ELF-1 (cell line): ENCODE measurements around the gene DNAI7.

Source experiments
- DNase-seq: peaks from one replicate; pipeline ENCODE4 v3.0.0-alpha.2; 2016; ENCODE audit warnings: low read depth, low spot score

The DNAI7 gene

DNA sequence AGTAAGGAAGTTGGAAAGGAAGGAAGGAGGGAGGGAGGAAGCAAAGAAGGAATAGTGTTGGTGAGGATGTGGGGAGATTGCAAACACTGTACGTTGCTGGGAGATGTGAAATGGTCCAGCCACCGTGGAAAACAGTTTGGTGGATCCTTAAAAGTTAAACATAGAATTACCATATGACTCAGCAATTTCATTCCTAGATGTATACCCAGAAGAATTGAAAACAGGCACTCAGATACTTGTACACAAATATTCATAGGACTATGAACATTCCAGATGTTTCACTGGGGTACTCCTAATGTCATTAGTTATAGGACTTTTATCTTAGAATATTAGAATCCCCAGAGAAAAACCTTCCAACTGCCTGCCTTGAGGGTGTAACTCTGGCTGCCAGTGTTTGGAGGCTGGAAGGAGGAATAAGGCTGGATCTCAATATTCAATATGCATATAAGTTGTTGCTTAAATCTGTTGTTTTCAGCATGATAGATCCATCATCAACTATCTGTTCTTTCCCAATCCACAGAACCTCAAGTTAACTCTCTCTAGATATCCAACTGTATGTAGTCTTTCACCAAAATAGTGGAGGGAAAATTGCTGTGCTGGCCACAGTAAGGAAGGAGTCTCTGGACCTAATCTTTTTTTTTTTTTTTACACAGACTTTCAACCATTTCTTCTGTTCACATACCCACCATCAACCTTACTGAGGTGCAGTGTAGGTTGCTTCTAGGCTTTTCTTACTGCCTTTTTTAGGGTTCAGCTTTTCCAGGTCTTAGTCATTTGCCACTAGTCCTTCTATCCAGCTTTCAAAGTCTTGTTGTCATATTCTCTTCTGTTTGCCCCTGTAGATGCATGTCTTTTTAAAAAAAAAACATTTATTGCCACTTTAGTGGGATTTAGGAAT is 94.5 kb downstream of the DNAI7 start:
- DNase-seq = no peak

DNA sequence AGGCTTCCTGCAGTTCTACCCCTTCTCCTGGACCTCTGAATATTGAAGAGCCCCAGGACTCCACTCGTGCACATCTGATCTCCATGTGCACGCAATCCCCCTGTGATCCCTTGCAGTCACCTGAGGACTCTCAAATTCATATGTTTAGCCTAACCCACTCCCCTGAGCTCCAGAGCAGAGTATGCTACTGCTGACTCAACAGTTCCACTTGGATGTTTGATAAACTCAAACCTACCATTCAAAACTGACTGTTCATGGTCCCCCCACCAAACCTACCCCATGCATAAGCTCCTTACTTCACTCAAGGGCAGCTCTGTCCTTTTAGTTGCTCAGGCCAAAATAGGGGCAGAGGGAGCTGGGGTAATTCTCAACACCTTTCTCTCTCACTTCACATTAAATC is 96.0 kb downstream of the DNAI7 start:
- DNase-seq = no peak

DNA sequence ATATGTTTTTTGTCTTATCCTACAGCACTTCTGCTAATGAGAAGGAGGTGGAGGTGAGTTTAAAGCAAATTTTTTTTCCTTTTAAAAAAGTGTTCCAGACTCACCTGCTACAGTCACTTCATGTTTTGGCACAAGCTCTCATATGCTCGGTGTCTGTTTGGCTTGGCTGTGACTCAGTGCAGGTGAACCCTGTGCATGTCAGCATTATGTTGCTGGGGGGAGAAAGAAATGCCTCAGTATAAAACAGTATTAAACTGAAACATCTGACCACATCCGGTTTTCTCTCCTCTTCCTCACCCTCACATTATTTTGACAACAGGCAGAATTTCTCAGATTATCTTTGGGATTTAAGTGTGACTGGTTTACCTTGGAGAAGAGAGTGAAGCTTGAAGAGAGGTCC is 105.2 kb downstream of the DNAI7 start:
- DNase-seq = no peak

DNA sequence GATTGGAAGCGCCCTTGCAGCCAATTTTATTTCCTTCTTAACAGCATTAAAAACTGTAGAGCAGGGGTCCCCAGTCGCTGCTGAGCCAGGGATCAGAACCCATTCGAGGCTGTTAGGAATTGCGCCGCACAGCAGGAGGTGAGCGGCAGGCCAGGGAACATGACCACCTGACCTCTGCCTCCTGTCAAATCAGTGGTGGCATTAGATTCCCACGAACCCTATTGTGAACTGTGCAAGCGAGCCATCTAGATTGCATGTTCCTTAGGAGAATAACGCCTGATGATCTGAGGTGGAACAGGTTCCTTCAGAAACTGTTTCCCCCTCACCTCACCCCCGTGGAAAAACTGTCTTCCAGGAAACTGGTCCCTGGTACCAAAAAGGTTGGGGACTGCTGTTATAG is 107.4 kb downstream of the DNAI7 start:
- DNase-seq = no peak

DNA sequence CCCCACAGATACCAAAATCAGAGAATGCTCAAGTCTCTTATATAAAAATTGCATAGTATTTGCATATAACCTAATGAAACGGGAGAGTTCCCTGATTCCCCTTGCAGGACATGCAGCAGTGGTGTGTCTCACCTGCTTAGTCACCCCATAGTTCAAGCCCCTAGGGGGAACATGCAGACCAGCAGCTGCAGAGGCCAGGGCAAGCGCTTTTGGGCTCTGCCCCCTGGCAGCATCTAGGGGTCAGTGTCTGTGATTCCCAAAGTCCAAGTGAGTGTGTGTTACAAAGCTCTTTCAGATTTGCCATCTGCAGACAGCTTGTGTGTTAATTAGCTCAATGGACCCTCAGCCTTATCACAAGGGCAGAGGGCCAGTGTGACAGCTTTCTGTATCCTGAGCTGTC is 110.1 kb downstream of the DNAI7 start:
- no peak for DNase-seq

DNA sequence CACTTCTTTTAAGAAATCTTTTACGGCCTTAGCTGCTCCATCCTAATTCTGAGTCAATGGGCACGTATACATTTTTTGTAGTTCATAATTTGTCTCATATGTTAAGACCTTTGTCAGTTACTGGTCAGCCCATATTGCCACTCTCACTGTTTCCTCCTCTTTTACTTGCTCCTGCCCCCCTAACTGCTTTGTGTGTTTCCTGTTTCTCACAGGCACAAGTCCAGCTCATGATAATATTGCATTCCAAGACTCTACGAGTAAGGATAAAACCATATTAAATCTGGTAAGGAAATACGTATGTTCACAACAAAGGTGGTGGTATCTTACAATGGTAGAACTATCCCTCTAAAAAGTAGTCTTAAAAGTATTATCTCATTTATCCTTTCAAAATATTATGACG is 111.7 kb downstream of the DNAI7 start:
- no peak for DNase-seq

DNA sequence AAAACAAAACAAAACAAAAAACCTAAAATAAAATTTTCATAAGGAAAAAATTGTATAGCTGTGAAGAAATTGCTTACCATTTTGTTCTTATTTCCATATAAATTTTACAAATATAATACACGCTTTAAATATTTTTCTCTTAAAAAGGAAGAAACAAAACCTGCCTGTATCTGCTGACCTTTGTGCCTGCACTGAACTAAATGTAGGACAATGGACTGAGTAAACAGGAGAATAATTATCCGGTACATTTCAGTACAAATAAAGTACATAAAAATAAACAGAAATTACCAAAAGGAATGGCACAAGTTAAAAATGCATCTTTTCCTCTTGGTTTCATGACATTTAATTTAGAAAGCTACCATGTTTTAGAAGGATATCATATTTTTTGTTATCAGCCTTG is 112.3 kb downstream of the DNAI7 start:
- DNase-seq = no peak

DNA sequence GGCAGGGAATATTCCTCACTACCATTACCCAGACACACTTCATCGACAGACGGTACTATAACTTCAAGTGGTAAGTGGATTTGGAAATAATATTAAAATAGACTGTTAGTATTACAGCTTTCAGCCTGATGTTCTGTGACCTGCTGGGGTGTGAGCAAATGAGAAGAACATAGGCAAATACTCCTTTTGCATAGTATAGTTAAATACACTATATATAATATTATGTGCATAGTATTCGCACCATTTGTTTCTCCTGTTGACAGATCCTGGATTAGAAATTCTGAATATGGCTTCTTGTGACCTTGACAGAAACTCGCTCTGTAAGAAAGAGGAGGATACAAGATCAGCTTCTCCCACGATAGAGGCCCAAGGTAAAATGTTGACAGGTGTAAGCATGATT is 115.6 kb downstream of the DNAI7 start:
- no peak for DNase-seq

DNA sequence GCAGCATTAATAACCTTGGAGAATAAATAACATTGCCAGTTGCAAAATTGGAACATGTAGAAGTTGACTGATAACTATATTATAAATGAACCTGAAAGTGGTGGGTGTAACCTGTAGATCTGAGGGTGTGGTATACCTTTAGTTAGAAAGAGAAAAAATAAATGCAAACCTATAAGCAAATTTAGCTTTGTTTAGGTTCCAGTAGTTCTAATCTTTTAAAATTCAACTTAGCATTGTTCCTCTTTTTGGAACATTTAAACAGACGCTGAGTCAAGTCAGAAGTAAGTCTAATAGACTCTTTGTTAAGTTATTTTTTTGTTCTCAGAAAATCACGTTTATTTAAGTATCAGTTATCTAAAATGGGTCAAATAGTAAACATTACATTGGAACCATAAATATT is 120.0 kb downstream of the DNAI7 start:
- no peak for DNase-seq

DNA sequence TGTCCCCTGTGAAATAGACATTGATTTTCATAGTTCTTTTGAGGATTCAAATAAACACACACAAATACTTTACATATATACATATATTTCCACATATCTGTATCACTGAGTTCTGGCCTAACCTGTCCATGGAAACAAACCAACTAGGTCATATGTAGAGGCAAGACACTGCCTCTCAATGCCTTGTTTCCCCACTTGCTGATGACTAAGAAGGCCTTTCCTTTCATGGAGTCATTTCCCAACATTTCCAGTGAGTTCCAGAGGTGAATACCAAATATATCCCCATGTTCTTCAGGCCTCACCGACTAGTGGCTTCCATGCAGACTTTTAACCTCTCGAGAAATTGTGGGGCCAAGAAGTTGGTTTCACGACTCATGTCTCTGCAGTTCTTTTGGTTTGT is 120.8 kb downstream of the DNAI7 start:
- DNase-seq = no peak

DNA sequence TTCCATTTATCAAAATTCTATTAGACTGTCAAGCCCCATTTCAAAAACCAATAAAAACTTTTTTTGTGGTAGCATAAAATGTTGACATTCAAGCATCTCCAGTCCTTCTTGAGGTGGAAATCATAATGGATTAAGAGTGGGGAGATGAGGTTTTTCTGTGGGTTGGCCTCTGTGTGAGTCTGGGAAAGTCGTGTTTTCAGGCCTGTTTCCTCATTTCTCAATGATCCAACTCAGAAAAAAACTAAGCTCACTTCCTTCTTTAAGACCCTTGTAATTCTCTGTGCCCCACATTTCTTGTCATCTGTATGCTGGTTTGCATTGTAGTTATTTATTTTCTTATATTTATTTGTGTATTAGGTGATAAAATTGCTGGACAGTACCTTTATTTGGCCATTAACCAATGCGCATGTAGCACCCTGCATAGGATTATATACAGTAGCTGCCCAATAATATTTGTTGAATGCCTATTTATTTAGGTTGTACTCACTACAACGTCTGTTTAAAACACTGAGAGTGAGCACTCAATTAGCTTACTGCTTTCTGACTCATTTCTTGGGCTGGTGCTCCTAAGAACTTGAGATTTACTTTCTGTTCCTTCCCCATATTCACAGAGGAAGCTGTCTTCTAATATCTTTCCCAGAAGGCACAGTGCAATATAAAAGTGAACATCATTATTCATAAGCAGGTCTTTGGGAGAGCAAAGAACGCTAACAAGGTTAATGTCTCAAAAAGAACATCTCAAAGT is 121.9 kb downstream of the DNAI7 start:
- DNase-seq = no peak

DNA sequence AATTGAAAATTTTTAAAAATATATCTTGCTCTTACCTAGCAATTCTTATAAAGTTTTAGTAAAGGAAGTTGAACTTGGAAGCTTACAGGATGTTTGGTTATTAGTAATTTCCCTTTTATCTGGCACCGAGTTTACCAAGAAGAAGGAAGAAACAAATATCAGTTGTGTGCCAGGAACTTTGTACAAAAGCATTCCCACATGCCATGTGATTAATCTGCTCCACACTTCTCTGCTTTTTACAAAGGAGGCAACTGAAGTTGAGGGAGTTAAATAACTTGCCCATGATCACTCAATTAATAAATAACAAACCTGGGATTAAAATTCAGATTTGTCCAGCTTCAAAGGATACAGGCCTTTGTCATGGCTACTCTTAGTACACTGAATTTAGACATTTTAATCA is 123.6 kb downstream of the DNAI7 start:
- DNase-seq = no peak

DNA sequence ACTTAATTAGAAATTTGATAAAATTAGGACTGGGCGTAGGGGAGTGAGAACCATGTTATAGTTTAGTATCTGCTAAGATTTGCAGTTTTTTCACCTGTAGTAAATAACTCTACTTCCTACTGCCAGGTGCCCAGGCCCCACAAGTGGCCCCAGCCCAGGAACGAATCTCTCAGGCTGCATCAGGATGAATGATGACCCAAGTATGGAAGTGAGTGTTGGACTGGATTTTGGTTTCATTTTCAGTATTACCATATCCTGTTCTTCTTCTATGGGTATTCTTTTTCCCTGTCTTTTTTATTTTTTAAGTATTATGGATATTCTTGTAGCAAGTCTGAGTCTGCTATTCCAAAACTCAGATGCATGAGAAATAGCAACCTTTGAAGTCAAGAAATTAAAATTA is 125.7 kb downstream of the DNAI7 start:
- no peak for DNase-seq

DNA sequence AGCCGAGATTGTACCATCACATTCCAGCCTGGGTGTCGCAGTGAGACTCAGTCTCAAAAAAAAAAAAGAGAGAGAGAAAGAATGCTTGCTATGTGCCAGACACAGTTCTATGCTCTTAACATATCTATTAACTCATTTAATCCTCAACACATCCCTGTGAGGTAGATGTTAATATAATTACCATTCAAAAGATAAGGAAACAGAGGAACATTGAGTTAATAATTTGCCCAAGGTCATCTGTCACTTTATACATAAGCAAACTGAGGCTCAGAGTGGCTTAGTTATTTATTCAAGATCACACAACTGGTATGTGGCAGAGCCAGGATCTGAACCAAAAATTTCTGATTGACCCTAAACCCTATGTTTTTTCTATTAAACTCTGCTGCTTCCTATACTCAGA is 129.9 kb downstream of the DNAI7 start:
- DNase-seq = no peak

DNA sequence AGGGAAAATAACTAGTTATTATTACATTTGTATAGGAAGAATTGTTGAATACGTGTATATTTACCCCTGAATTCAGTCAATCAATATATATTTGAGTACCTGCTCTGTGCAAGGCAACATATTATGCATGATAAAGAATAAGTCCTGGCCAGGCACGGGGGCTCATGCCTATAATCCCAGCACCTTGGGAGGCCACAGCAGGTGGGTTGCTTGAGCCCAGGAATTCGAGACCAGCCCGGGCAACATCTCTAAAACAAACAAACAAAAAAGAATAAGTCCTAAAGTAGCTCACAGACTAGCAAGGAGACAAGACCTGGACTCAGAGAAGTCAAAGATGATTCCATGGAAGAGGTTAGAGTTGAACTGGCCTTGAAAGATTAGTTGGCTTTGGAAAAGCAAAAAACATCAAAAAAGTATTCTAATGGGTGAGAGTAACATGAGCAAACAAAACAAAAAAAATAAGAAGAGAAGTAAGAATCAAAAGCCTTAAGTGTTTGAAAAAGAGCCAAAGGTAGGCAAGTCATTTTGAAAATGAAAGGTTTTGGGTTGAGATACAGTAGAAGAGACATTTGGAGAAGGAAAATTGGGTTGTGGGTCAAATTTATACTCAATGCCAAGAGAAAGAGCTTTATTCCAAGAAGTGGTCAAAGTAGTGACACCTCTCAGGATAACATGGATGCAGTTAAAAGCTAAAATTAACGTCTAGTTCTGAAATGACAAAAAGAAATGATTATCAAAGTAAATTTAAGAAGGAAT is 130.9 kb downstream of the DNAI7 start:
- DNase-seq = no peak

DNA sequence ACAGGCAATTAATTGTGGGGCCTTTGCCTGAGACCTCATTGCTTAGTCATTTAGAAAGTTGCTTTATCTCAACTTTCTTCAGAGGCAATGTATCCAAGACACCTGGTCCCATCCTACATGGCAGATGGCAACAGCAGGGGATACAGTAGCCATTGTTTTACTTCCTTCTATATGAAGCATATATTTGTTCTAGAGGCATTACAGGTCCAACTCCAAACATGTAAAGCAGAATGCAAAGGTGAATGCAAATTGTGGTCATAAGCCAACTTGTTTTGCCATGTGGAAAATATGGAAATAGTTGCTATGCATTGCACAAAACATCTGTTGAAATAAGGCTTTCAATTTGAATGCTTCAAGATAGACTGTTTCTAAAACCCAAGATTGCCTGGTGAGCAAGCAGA is 136.3 kb downstream of the DNAI7 start:
- DNase-seq = no peak
